AG04450 (cell line): Measurements from ENCODE around the gene GDI1. TPM values are rescaled to one million over a fixed set of nuclear protein-coding genes. Genes with fewer than 3 reads are reported as not detected.

Experiments
- CTCF ChIA-PET: fragments of 300-600, 350-600 bp; formaldehyde crosslinking; extraction: SDS; loops from one replicate; lab custom pipeline; 2022; ENCODE audit warnings: antibody characterized with exemption, inconsistent platforms; lab: Charles Lee
- POLR2A ChIA-PET: fragments of 350-600 bp; formaldehyde crosslinking; extraction: SDS; loops from one replicate; lab custom pipeline; 2021; ENCODE audit warnings: antibody characterized with exemption, inconsistent platforms; lab: Yijun Ruan, JAX
- DNase-seq: peaks from one replicate; pipeline ENCODE4 v3.0.0-alpha.2; 2011; ENCODE audit warnings: low read depth, low spot score
- H3K27ac ChIP-seq: one replicate; pipeline ENCODE4 v1.5.1; 2012; ENCODE audit warnings: low read depth, low read length, control low read depth
- H3K27me3 ChIP-seq: one replicate; pipeline ENCODE4 v1.6.0; 2012; ENCODE audit warnings: low read length; ENCODE audit not compliant: control insufficient read depth, insufficient read depth
- H3K4me3 ChIP-seq: 2 replicates; pipeline ENCODE4 v1.5.1; 2011; ENCODE audit warnings: mild to moderate bottlenecking, low read depth, low read length, control low read depth
- H3K9me3 ChIP-seq: 2 replicates; pipeline ENCODE4 v1.5.1; 2012; ENCODE audit warnings: low read length; ENCODE audit not compliant: control insufficient read depth, insufficient read depth
- polyA plus RNA-seq: library from polyadenylated mRNA; depleted of rRNA; stranded (reverse); fragments of >200 nt; gene quantifications from 2 replicates; pipeline ENCODE4 v1.2.3, GENCODE V29; 2011
- TF ChIP-seq, protein P1 (sequence below): IDR thresholded peaks from 2 replicates; pipeline ENCODE4 v1.5.1; 2011; ENCODE audit warnings: low read depth, low read length, control low read depth, inconsistent platforms

GDI1 gene
- polyA plus RNA-seq, 1 experiment, result 154 TPM

DNA sequence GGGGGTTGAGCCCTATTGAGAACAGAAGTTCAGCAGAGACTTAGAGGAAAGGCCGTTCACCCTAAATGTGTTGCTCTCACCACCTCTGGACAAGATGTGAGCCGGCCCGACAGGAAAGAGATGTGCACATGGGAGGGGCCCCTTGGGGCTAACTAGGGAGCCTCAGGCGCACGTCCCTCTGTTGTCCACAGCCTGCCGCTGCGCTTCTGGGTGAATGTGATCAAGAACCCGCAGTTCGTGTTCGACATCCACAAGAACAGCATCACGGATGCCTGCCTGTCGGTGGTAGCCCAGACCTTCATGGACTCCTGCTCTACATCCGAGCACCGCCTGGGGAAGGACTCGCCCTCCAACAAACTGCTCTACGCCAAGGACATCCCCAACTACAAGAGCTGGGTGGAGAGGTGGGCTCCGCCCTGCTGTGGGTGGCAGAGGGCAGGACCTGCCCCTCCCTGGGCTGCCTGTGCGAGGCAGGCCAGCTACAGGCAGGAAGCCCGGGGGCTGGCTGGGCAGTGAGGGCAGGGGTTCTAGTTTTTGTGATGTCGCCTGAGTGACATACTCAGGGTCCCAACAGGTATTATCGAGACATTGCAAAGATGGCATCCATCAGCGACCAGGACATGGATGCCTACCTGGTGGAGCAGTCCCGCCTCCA is 34.1 kb downstream of the GDI1 start:
- no peaks in the 10 kb centered on the region for H3K27me3 ChIP-seq
- POLR2A ChIA-PET, result no interaction called here
- DNase-seq, result no peak
- H3K9me3 ChIP-seq, result no peaks in the 10 kb centered on the region; the same call in 1 of the 2 replicates
- H3K4me3 ChIP-seq, result no peak overlapping the region
- no peak overlapping the region for H3K27ac ChIP-seq
- TF ChIP-seq, protein P1, sequence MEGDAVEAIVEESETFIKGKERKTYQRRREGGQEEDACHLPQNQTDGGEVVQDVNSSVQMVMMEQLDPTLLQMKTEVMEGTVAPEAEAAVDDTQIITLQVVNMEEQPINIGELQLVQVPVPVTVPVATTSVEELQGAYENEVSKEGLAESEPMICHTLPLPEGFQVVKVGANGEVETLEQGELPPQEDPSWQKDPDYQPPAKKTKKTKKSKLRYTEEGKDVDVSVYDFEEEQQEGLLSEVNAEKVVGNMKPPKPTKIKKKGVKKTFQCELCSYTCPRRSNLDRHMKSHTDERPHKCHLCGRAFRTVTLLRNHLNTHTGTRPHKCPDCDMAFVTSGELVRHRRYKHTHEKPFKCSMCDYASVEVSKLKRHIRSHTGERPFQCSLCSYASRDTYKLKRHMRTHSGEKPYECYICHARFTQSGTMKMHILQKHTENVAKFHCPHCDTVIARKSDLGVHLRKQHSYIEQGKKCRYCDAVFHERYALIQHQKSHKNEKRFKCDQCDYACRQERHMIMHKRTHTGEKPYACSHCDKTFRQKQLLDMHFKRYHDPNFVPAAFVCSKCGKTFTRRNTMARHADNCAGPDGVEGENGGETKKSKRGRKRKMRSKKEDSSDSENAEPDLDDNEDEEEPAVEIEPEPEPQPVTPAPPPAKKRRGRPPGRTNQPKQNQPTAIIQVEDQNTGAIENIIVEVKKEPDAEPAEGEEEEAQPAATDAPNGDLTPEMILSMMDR, result no peak
- CTCF ChIA-PET, result no interaction called here

DNA sequence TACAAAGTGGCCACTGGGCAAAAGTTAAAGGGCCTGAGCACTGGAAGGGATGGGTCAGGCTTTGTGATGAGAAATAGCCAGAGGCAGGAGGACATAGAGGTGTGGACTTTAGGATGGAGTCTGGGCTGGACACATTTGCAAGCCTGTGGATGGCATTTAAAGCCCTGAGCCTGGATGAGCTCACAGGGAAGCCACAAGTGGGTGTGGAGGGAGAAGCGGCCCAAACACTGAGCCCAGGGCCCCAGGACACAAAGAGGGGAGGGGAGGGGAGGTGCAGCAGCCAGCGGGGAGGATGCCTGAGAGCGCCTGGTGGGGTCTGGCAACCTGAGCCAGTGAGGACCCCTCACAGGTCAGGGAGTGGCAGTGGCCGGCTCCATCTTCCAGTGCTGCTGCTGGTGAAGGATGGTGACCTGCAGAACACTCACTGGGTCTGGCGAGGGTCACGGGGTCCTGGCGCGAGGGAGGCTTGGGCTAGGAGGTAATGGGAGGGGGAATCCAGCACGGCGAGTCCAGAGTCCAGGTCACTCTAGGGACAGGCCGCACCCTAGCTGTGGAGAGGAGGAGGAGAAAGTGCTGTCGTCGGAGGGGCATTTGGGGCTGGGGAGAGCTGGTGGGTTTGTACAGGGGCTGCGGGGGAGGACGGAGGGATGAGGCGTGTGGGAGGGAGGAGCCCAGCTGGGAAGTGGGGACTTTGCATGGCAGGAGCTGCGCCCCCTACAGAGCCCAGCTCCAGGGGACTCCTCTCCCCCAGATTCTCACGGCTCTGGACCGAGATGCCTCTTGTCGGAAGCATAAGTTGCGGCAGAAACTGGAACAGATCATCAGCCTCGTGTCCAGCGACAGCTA is 35.1 kb downstream of the GDI1 start:
- ChIA-PET CTCF (no interaction called here), POLR2A (no interaction called here)
- TF ChIP-seq, protein P1, result no peak

DNA sequence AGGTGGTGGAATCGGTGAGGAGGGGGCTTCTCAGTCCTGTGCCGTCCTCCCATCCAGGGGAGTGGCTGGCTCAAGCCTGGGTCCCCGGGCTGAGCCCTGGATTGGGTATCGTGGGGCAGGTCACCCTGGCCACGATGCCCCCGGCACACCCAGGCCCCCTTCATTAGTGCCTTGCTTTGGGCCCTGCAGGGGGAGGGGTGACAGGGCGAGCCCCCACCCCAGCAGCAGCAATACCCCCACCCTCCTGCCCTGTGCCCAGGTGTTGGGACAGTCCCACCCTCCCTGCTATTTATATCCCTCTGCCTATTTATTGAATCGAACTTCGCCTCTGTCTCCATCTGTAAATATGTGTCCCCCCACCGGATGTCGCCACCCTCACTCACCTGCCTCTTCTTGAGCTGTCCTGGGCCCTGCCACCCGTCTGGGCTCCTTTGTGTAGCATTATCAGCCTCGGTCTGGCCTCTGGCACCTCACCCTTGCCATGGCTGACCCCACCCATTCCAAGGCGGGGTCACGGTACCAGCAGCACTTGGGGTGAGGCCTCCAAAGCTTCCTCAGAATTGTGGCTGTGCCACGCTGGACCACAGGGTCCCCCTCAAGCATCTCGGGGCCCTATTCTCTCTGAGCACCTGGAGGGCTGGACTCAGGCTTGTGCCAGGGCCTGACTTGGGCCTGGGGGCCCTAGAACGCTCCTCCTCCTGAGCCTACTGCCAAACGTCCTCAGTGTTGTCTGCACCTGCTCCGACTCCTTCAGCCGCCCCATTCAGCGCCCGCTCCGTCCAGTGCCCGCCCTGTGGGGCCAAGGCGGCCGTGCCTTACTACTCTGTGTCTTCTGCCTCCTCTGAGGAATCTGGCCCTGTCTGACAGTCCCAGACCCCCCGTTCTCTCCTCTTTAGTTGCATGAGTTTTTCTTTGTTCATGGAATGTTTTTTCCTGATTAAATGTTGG is 36.0 kb downstream of the GDI1 start:
- CTCF ChIA-PET, result no interaction called here
- no peak overlapping the region for H3K4me3 ChIP-seq
- no peak for DNase-seq
- POLR2A ChIA-PET, result interaction anchor here (0.7 to 1.1 kb wide), 2 partner anchors 9 to 18 kb away, joined by 4 to 5 read pairs; partner anchors contain the start of gene SLC10A3
- H3K27ac ChIP-seq, result no peak overlapping the region
- H3K9me3 ChIP-seq, result no peaks in the 10 kb centered on the region; the same call in 1 of the 2 replicates
- TF ChIP-seq, protein P1, result no peak
- H3K27me3 ChIP-seq, result no peaks in the 10 kb centered on the region

More for the DNA sequence above, 35.1 kb downstream of the GDI1 start:
- H3K4me3 ChIP-seq, result no peak overlapping the region
- H3K27me3 ChIP-seq, result no peaks in the 10 kb centered on the region
- H3K27ac ChIP-seq, result peak overlapping the region; percentile 11
- H3K9me3 ChIP-seq, result no peaks in the 10 kb centered on the region; the same call in 1 of the 2 replicates
- no peak for DNase-seq

DNA sequence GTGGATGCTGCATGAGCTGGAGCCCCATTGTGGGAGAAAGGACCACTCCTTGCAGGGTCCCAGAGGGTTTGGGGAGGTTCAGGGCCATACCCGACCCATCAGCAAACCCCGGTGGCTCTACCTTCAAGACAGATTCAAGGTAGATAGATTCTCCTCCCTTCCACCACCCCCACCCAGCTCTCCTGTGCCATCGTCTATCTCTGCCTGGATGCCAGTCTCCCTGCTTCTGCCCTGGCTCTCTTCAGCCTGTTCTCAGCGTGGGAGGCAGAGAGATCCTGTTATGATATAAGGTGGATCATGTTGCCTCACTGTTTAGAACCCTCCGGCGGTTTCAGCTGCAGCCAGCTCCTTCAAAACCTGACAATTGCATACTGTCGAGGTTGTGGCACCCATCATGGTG is 36.7 kb downstream of the GDI1 start:
- POLR2A ChIA-PET, result interaction anchor here (1.1 kb wide), 1 partner anchor 17 kb away, joined by 5 read pairs; the partner anchor contains the start of gene SLC10A3
- TF ChIP-seq, protein P1, result no peak
- CTCF ChIA-PET, result no interaction called here
- Histone ChIP-seq H3K27ac (no peak overlapping the region), H3K4me3 (no peak overlapping the region), H3K27me3 (no peaks in the 10 kb centered on the region), H3K9me3 (no peaks in the 10 kb centered on the region; the same call in 1 of the 2 replicates)
- no peak for DNase-seq
